Activated naive CD8-positive, alpha-beta T cell treated with anti-CD3 and anti-CD28 coated beads, Interleukin-2, amount 50 U/mL, for 16 hours (primary cell): ENCODE data around the gene EDN3.

Source experiments
- DNase-seq: peaks from one replicate; pipeline ENCODE4 v3.0.0-alpha.2; 2020; ENCODE audit warnings: low read depth, low spot score

Gene EDN3

DNA sequence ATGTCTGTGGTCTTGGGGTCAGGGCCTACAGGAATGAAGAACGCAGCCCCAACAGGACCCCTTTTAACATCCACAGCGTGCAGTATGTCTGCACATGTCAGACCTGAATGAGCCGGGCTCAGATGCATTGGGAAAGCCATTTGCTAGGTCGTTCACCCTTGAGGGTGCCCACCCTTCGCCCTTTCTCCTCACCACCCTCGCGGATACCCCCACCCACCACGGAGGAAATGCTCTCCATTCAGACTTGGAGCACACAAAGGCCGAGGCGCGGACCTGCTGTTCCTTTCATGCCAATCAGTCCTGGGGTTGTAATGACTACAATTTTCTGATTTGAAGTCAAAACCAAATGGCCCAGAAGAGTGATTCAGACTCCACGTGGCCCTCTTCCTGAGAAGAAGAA is 62.7 kb downstream of the EDN3 start:
- no peak for DNase-seq

DNA sequence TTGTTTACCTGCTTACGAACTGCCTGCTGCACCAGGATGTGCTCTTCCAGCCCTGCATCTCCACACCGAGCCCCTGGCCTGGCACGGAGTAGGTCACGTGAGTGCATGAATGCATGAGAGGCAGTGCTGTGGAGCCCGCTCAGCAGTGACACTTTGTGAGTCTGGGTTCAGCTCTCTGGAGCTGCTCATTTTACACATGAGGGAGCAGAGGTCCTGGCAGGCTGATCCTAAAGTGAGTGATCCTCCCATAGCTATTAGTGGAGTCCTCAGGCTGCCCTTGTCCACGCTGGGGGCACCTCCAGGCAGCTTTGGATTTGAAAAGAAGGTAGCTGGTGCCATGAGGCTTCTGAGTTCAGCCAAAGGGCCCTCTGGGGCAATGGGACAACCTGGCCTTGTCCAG is 64.2 kb downstream of the EDN3 start:
- DNase-seq, result no peak

DNA sequence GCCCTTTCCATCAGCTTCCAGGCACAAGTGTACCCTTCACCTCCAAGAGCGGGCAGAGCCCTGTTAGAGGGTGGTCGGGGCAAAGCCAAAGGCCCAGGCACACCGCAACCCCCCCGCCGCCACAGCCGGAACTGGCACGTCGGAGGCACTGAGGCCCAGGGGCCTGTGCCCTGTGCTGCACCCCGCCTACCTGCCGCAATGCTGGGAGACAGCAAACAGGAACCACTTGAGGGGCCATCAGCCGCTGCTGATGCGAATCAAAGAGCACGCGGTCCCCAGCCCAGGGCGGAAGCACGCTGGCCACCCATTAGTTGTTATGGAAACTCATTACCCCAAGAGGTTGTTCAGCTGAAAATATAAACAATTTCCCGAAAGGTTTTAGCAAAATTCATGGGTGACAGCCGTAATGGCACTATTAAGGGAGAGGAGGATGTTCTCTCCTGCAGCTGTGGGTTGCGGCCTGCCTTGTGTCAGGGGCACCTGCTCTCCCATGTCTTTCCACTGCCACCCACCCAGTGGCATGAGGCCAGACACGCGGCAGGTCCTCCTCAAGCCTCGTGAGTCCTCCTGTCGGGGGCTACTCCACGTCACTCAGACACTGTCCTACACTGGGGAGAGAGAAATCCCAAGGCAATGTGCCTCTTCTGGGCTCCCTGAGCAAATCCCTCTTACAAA is 65.3 kb downstream of the EDN3 start:
- DNase-seq, result no peak

DNA sequence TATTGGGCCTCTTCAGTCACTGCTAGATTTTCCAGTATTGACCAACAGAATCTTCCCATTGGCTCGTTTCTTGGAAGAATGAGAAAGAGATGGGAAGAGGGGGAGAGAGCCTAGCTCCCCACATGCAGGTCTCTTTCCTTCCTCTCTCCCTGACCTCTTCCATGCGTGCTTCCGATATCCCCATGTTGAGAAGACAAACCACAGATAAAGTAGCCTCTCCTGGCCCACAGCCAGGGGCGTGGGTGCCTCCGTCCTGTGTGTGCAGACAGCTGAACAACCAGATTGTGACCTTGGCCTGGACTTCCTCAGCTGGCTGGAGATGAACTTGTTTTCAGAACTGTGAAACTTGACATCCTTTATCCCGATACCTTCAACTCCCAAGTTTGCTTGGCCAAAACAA is 71.0 kb downstream of the EDN3 start:
- no peak for DNase-seq

DNA sequence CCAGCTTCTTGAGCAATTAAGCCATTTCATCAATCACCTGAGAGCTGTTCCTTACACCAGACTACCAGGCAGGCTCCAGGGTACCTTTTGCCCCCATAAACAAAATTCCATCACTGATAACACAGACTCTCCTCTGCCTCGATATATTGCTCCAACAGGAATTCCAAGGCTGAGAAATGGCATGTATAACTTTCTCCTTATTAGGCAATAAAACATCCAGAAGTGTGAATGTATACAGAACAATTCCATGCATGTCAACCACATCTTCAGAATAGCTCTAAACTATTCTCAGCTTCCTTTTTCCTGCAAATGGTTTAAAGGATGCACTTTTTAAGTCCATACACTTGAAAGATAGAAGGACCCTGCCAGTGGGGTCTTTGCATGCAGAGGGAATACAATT is 73.8 kb downstream of the EDN3 start:
- DNase-seq, result no peak

DNA sequence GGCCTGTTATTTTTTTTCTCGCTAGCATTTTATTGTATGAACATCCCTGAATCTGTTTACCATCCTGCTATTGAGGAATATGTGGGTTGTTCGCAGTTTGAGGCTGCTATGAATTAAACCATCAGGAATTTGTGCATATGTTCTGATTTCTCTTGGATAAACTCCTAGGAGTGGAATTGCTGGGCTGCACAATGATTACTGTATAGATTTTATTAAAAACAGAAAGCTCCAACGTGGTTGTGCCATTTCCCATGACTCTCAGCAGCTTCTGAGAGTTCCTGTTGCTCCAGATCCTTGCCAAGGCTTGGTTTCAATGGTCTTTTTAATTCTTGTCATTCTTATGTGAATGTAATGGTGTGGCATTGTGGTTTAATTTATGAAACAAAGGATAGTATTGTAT is 75.1 kb downstream of the EDN3 start:
- no peak for DNase-seq
